HG02870 (cell line): ENCODE results near the gene KRTAP10-11.
"Not testable (repeated sequence)": the region's sequence is repeated elsewhere in the genome, so short reads cannot be mapped to it uniquely, and the experiment has no call there.

Source experiments
- ATAC-seq: cut with Tn5 transposase; IDR thresholded peaks from one replicate; pipeline ENCODE4 v1.9.1; 2021; ENCODE audit warnings: mild to moderate bottlenecking, moderate library complexity; ENCODE audit not compliant: unreplicated experiment

The KRTAP10-11 gene, protein sequence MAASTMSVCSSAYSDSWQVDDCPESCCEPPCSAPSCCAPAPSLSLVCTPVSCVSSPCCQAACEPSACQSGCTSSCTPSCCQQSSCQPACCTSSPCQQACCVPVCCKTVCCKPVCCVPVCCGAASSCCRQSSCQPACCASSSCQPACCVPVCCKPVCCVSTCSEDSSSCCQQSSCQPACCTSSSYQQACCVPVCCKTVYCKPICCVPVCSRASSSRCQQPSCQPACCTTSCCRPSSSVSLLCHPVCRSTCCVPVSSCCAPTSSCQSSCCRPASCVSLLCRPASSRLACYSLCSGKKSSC

DNA sequence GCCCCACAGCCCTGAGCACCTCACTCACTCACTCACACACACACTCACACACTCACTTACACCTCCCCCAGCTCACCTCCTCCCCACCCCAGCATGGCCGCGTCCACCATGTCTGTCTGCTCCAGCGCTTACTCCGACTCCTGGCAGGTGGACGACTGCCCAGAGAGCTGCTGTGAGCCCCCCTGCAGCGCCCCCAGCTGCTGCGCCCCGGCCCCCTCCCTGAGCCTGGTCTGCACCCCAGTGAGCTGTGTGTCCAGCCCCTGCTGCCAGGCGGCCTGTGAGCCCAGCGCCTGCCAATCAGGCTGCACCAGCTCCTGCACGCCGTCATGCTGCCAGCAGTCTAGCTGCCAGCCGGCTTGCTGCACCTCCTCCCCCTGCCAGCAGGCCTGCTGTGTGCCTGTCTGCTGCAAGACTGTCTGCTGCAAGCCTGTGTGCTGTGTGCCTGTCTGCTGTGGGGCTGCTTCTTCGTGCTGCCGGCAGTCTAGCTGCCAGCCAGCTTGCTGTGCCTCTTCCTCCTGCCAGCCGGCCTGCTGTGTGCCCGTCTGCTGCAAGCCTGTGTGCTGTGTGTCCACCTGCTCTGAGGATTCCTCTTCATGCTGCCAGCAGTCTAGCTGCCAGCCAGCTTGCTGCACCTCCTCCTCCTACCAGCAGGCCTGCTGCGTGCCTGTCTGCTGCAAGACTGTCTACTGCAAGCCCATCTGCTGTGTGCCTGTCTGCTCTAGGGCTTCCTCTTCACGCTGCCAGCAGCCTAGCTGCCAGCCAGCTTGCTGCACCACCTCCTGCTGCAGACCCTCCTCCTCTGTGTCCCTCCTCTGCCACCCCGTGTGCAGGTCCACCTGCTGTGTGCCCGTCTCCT is at the start of gene KRTAP10-11:
Gene KRTAP10-11, plus strand, starts transcription at position 49 of the 856 bp plus-strand sequence. Its CDS starts 45 bp downstream, at position 94.
- not testable (repeated sequence) for ATAC-seq

DNA sequence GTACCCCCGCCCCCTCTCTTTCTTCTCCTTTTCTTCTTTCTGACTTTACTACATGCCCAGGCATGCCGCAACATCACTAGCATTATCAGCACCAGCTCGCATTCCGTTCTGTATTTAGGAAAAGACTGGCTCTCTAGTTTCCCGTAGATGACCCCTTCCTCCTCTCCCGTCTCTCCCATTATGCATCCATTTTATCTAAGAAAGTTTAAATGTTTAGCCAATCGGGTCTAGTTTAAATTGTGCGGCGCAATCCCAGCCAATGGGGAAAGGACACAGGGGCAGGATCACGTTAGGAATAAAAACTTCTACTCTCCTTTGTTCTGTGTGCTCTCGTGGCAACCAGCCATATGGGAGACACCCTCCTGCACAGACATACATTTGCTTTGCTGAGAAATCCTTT is 48.2 kb upstream of the KRTAP10-11 start:
- ATAC-seq = no peak

DNA sequence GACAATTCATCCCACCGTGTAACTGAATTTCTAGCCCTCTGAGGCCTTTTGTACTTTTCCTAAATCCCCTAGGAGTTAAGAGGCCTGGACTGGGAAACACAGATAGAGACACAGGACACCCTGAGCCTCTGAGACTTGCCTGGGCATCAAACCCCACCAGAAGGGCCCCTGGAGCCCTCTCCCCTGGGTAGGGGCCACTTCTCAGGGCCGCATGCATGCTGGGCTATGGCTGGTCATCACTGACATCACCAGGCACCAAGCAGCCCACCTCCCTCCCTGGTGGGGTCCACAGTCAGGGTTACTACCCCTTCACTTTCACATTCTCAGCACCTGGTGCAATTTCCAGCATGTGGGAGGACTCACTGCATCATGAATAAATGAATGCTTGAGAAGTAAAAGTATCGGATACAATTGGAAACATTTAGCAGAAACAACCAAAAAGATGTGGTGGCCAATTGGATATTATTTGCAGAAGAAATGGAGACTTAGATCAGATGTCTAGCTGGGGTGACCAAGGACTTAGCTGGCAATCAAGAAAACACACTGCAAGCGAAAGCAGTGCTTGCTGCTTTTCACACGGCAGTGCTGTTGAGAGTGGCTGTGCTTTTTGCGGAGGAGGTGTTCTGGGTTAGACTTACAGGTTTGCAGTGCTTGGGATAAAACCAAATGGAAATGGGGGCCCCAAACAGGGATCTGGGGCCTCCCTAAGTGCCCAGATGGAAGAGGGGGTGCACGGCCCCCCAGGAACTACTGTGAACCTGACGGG is 46.8 kb upstream of the KRTAP10-11 start:
- no peak for ATAC-seq

DNA sequence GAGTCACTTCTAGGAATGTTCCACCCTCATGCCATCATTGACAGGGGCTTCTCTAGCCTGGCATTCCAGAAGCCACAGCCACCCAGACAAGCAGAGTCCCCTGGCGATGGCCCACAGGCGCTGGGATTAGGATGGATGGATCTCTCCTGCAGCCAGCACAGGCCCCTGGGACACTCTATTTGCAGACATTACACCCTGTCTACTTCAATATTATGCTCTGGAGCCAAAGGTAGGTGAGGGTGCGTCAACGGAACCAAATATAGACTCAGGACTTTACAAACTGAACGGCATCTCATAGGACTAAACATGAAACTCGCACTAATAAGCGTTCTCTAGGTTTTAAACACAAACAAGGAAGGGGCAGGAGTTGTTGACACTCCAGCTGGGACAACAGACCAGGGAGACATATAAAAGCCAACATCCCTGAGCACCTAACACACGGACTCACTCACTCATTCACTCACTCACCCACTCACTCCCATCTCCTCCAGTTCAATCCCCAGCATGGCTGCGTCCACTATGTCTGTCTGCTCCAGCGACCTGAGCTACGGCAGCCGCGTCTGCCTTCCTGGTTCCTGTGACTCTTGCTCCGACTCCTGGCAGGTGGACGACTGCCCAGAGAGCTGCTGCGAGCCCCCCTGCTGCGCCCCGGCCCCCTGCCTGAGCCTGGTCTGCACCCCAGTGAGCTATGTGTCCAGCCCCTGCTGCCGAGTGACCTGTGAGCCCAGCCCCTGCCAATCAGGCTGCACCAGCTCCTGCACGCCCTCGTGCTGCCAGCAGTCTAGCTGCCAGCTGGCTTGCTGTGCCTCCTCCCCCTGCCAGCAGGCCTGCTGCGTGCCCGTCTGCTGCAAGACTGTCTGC is 45.9 kb upstream of the KRTAP10-11 start, which contains the start of gene KRTAP10-7:
Gene KRTAP10-7, plus strand, starts transcription at position 480 of the 861 bp plus-strand sequence. Its CDS starts 25 bp downstream, at position 505.
- ATAC-seq = not testable (repeated sequence)

DNA sequence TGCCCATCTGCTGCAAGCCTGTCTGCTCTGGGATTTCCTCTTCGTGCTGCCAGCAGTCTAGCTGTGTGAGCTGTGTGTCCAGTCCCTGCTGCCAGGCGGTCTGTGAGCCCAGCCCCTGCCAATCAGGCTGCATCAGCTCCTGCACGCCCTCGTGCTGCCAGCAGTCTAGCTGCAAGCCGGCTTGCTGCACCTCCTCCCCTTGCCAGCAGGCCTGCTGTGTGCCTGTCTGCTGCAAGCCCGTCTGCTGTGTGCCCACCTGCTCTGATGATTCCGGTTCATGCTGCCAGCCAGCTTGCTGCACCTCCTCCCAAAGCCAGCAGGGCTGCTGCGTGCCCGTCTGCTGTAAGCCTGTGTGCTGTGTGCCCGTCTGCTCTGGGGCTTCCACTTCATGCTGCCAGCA is 45.1 kb upstream of the KRTAP10-11 start:
- ATAC-seq = not testable (repeated sequence)

DNA sequence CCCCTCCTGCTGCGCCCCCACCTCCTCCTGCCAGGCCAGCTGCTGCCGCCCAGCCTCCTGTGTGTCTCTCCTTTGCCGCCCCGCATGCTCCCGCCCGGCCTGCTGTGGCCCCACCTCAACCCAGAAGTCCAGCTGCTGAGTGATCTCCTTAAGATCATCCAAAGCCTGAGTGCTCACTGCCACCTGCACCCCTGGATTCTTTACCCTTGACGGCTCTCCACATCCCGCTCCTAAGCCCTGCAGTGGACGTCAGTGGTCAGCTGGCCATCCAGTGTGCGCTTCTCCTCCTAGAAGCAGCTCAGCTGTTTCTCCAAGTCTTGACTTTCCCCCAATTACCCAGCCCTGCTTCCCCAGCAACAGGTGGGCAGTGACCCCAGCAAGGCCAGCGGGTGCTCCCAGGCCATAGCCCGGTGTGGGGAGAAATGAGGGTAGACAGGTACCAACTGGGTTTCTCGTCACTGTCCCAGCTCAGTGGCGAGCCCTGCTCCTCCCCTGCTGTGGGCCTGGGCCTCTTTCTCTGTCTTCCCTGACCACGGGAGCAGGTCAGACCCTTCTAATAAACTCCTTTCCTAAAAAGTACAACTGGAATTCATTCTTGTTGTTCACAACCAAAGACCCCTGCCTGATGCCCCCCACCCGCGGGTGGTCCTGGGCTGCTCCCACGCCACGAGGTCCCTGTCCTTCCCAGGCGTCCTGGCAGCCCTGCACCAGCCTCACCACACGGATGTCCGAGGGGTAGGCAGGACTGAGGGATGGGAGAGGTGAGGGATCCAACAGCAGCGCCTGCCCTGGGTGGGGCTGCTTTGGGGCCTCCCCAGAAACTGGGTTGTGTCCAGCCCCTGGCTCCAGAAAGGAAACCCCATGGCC is 44.4 kb upstream of the KRTAP10-11 start:
- no peak for ATAC-seq

DNA sequence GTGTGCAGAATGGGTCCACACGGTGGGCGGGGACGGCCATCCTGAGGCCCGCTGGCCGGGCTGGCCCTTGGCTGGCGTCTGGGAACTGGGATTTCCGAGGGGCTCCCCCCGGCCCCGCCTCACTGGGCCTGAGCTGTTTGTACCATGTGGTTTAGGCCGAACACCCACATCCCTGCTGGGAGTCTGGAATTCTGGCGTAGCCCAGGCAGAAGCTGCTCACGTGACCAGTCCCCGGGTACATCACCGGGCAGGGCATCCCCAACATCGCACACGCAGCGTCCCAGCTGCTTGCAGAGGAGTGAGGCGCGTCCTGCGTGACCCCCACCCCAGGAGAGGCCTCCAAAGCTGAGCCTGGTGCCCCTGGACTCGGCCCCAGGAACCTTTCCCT is 43.8 kb upstream of the KRTAP10-11 start:
- no peak for ATAC-seq

DNA sequence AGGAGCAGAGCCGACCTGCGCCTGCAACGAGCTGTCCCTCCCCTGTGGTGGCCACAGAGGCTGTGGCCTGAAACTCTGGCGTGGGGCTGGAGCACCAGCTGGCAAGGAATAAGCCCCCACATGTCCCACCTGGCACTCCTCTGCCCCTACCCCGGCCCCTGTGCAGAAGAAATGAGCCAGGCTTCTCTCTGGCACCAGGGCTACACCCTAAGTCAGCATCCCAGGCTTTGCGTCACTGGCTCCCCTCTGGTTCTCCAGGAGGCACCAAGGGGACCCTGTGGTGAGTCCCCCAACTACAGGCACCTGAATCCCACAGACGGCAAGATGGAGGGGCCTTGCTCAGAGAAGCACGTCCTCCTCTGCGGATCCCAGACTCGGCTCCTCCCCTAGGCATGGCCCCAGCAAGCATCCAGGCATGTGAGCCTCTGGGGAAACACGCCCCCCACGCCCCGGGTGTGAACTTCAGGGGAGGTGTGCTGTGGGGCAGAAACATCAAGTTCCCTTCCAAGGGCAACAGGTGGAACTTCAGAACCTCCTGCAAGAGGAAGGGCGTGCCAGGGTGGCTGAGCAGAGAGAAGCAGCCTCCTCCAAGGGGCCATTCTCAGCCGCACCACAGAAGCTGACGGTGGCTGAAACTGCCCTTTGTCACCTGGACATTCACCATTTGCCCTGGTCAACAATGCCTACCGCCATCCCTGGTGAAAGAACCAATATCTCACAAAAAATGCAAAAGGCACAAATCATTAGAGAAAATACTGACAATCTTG is 42.9 kb upstream of the KRTAP10-11 start:
- ATAC-seq = no peak

DNA sequence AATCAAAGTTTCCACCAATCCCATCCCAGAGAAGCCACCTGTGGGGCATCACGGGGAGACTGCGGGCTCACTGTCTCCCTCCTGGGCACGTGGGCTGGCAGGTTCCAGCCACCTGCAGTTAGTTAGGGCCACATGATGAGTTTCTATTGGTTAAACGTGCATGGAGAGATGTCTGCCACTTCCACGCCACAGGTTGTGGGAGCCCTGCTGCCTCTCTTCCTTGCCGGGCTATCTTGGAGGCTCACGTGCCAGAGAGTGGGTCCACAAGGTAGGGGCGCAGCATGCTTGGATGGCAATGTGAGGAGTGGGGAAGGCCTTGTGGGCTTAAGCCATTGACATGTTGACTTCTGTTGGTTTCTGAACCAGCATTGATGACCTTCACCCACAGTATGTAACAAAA is 42.3 kb upstream of the KRTAP10-11 start:
- no peak for ATAC-seq

DNA sequence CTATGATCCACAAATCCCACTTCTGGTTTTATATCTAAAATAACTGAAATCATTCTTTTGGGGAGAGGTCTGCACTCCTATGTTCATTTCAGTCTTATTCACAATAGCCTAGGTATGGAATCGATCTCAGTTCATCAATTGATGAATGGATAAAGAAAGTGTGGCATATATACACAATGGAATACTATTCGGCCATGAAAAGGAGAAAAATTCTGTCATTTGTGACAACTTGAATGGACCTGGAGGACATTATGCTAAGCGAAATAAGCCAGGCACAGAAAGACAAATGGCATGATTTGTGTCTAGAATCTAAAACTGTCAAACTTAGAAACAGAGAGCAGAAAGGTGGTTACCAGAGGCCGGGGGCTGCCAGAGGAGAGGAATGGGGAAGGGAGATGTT is 39.7 kb upstream of the KRTAP10-11 start:
- no peak for ATAC-seq

DNA sequence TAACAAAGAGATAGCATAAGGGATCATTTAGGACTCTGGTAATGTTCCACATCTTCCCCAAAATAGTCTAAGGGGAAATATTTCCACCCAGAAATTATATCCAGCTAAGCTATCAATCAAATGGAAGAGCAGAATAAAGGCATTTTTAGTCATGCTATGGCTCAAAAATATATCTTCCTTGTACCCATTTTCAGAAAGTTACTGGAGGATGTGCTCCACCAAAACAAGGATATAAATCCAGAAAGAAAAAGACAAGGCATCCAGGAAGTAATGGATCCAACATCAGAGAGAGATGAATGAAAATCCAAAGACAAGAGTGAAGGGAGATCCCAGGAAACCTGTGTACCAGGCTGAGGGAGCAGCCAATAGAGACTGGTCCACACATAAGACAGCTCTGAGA is 37.0 kb upstream of the KRTAP10-11 start:
- ATAC-seq = no peak

DNA sequence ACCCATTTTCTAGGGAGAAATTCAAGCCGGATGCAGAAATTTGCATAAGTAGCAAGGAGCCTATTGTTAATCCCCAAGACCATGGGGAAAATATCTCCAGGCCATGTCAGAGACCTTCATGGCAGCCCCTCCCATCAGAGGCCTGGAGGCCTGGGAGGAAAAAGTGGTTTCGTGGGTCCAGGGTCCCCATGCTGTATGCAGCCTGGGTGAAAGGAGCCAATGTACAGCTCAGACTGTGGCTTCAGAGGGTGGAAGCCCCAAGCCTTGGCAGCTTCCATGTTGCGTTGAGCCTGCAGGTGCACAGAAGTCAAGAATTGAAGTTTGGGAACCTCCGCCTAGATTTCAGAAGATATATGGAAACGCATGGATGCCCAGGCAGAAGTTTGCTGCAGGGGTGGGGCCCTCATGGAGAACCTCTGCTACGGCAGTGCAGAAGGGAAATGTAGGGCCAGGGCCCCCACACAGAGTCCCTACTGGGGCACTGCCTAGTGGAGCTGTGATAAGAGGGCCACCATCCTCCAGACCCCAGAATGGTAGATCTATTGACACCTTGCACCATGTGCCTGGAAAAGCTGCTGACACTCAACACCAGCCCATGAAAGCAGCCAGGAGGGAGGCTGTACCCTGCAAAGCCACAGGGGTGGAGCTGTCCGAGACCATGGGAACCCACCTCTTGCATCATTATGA is 35.9 kb upstream of the KRTAP10-11 start:
- not testable (repeated sequence) for ATAC-seq

DNA sequence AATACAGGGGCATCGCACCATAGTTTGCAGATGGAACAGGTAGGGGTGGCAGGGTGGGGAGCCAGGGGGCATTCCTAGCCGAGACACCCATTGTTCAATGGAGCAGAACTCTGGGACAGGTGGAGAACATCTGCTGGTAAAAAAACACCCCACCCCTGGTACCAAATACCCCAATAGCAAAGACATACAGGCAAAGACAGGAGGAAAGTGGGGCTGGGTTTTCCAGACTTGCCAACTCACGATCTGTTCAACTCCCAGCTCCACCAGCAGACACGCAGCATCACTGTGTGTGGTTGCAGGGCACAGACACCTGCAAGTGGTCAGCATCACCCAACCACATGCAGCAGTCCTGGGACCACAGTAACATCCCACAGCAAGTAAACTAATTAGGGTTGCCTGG is 34.7 kb upstream of the KRTAP10-11 start:
- ATAC-seq = no peak

DNA sequence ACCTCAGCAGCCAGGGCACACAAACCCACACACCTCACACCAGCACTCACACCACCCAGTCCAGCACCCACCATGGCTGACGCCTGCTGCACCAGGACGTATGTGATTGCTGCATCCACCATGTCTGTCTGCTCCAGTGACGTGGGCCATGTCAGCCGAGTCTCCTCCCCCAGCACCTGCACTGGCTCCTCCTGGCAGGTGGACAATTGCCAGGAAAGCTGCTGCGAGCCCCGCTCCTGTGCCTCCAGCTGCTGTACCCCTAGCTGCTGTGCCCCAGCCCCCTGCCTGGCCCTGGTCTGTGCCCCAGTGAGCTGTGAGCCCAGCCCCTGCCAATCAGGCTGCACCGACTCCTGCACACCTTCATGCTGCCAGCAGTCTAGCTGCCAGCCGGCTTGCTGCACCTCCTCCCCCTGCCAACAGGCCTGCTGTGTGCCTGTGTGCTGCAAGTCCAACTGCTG is 34.2 kb upstream of the KRTAP10-11 start, which contains the start of gene KRTAP10-8:
Gene KRTAP10-8, plus strand, starts transcription at position 51 of the 458 bp plus-strand sequence. Its CDS starts 22 bp downstream, at position 73.
- no peak for ATAC-seq

DNA sequence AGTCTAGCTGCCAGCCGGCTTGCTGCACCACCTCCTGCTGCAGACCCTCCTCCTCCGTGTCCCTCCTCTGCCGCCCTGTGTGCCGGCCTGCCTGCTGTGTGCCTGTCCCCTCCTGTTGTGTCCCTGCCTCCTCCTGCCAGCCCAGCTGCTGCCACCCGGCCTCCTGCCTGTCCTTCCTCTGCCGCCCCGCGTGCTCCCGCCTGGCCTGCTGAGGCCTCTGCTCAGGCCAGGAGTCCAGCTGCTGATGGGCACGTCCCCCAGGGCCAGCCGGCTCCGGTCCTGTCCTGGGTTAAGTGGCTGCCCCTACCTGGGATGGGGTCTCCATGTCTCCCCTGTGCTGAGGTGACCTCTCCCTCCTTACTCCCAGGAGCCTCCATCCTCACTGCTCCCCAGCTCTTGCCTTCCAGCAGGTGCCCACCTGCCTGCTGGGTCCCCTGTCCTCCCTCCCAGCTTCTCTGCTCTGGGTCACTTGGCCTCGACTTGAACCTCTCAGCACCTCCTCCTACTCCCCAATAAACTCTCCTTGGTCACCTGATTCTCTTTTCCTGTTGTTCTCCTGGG is 33.5 kb upstream of the KRTAP10-11 start:
- ATAC-seq = no peak

DNA sequence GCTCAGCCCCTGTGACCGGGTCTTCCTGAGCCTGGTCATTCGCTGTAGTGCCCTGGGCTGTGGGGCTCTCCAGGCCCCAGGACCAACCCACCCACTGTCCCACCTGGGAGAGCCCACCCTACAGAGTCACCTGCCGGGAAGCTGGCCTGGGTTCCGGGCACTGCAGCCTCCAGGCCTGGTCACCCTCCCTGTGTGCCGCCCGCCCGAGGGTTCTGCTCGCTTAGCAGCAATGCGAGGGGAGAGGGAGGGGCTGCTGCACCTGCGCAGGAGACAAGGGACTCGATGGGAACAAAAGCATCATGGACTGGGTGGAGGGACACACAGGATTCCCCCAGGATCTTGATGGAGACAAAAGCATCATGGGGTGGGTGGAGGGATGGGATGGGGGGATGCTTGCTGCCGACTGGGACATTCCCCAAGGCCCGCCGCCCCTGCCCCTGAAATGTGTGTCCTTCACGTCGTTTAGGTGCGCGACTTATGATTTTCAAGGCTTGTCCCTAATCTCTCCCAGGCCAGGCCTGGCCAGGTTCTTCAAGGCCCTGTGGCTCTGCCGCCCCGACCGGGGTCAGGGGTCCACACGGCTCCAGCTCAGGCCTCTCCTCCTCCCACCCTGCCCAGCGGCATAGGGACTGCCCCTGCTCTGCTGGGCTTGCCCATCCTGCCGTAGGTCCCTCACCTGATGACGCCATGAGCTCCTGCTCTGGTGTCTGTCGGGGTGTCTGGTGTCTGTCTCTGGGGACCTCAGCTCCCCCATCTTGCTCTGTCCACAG is 32.6 kb upstream of the KRTAP10-11 start:
- ATAC-seq = no peak

DNA sequence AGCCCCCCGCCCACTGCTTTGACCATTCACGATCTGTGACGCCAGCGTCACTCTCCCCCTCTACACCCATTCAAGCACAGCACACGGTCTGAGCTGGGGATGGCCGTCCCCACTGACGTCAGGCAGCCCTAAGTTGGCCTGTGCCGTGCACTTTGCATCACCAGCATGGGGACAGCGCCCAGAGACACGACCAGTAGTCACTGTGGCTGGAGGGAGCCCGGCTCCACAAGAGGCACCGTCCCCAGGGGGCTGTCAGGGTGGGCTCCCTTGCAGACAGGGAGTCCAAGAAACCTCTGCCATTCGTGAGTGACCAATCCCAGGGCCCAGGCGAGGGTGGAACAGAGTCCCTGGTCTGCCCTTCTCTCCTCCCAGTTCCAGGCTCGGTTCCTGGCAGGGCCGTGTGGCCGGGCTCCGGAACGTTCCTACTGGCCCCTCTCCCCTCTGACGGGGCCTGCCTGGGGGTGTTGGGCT is 32.0 kb upstream of the KRTAP10-11 start:
- no peak for ATAC-seq
